NCI-H146 treated with DMSO at 0.1 percent for 48 hours (cell line): Measurements from ENCODE around the gene OR52K1.

ENCODE experiments used
- DNase-seq: peaks from one replicate; lab custom pipeline; 2025; ENCODE audit not compliant: unreplicated experiment; lab: John Stamatoyannopoulos, UW

OR52K1 gene

DNA sequence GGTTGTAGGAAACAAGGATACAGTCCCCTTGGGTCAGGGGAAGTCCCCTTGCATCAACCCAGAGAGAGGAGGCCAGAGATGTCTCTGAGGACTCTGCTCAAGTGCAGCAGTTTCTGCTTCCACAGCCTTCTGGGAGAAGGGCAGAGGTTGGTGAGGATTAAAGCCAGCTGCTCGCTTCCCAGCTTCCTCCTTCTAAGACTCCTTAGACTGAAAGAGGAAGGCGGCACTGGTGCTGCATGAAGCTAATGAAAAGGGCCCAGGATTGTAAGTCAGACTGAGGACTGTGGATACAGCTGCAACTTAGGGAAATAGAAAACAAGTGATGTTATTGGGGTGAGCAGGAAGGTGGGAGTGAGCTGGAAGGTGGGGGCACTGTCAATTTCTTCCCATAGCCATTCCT, at the start of gene OR52K1:
Gene OR52K1, plus strand, starts transcription at position 202 of the 400 bp plus-strand sequence. CDS start 6,255 bp downstream, outside the sequence.
- DNase-seq = no peak

DNA sequence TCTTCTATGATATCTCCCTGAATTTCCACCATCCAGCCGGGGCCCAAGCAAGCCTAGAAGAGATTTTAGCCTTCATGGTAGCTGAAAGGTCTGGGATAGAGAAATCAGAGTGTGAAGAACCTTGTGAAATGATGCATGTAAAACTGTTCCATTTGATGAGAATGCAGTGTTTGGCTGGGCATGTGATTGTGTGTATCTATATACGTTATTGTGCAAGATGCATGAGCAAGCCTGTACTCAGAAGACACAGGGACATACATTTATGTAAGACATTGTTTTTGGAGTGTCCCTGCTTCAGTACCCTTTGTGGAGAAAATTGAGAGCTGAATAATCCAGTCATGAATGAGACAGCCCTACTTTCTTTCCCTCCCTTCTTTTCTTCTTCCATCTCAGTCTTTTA, 48.6 kb upstream of the OR52K1 start:
- DNase-seq = no peak

DNA sequence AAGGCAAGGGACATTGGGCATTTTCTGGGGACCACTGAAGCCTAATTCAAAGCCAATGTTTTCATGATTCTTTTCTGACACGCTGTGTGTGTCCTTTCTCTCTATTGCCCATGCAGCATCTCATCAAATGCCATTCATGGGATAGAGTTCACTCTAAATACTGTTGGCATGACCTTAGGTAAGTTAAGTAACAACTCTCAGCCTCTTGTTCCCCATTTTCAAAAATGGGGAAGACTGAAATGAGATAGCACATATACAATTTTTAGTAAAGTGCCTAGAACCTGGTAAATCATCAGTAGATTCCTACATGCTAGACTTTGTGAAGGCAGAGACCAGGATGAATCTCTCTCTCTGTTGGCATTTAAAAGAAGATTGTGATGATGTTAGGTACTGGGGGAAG, 46.0 kb upstream of the OR52K1 start:
- no peak for DNase-seq

DNA sequence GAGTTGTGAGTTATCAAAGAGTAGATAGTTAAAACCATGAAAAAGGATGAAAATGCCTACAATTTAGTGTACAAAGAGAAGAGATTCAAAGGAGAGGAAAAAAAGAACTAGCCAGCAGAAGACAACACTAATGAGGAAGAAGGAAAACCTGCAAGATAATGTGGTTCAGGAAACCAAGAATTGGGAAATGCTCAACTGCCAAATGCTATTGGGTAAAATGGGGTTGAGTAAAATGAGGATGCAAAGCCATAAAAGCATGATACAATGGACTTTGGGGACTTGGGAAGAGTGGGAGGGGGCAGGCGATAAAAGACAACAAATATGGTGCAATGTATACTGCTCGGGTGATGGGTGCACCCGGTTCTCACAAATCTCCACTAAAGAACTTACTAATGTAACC, 40.9 kb upstream of the OR52K1 start:
- DNase-seq = no peak

DNA sequence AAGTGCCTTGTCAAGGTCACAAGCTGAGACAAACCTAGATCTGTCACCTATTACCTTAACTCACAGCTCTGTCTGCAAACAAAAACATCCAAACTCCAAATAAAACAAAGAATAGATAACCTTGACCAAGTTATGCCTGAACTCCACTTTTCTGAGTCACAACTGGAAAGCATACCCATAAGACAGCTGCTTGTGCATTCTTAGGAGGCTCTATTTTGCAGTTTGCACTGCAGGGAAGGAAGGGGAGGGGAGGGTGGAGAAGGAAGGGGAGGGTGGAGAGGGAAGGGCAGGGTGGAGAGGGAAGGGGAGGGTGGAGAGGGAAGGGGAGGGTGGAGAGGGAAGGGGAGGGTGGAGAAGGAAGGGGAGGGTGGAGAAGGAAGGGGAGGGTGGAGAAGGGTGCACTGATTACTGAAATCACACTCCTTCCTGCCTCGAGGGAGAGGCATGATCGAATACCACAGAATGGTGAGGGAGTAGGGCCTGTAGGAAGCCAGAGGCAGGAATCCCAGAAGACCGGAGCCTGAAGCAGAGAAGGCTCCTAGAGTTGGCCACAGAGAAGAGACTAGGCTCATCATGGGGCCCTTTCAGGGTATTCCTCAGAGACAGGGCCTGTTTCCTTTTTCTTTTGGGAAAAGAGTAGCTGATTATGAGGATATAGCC, 39.1 kb upstream of the OR52K1 start:
- DNase-seq = no peak

DNA sequence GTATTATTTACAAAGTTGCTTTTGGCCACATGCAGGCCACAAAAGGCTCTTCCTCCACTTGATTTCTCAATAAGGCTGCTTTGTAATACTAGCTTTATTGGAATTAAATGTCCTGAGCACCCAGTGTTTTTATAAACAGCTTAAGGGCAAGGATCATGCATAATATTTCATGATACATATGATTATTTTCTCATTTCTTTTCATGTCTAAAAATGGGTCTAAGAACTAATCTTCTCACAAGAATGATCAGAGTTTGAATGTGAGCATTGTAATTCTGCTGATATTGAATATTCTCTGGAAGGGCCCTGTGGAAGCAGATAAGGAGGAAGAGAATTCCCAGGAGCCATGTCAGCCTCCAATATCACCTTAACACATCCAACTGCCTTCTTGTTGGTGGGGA, 33.5 kb upstream of the OR52K1 start, which contains the start of gene OR52K2:
Gene OR52K2, plus strand, starts transcription at position 301 of the 400 bp plus-strand sequence. Its CDS starts 45 bp downstream, at position 346.
- no peak for DNase-seq

DNA sequence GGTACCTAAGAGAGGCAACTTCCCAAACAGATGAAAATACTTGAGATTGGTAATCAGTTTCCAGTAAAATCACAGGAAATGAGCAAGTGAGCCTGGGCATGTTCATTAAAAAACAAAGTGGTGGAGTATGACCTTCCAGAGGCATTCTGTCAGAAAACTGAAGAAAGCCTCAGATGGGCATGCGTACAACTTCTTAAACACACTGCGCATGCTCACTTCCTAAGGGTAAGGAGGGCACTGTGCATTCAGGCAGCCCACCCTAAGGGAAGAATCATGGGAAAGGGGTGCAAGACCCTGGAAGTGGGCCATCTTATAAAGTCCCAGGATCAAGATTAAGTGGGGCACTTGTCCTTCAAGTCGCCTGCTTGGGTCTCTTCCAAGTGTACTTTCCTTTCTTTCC, 29.3 kb upstream of the OR52K1 start:
- no peak for DNase-seq

DNA sequence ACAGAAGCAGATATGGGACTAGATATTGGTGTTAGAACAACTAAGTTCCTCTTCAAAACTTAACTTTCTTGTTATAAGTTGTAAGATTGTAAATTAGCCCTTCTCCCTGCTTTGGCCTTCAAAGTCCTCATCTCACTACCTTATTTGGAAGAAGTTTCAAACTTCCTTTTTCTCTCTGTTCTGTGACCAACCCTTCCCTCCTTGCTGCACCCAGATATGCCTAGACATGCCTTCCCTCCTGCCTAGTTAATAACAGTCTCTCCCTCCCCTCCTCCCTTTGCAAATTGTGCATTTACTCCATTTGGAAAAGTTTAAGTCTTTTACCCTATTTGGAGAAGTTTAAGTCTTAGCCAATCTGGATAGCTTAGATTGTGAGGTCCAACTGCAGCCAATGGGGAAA, 28.4 kb upstream of the OR52K1 start:
- DNase-seq = no peak

DNA sequence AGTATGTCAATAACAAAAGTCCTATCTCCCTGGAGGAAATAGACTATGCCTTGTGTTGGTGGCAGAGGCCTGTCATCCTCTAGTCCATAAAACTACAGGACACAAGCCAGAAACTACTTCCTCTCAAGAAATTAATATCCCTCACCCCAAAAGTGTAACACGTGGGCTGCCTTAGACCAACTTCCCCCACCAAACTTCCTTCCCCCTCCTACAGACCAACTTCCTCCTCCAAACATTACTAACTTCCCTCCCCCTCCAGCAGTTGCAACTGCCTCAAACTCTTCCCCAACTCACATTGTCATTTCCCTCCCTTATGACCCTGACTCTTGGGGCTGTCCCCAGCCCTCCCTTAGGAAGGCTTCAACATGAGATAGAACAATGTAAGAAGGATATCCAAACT, 27.0 kb upstream of the OR52K1 start:
- DNase-seq = no peak

DNA sequence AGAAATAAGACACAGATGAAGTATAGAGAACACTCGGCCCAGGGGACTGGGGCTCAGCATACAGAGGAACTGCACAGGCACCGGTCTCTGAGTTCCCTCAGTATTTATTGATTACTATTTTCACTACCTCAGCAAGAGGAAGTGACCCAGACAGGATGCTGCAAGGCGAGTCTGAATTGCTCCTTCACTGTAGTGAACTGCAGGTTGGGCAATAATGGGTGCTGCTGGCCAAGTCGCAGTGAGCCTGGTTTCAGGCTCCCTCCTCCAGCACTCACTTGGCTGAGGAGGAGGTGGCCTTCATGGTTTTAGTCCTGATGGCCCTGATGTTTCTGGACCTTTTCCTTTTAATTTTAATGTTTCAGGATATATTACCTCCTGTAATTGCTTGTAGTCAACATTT, 22.9 kb upstream of the OR52K1 start:
- DNase-seq = no peak

DNA sequence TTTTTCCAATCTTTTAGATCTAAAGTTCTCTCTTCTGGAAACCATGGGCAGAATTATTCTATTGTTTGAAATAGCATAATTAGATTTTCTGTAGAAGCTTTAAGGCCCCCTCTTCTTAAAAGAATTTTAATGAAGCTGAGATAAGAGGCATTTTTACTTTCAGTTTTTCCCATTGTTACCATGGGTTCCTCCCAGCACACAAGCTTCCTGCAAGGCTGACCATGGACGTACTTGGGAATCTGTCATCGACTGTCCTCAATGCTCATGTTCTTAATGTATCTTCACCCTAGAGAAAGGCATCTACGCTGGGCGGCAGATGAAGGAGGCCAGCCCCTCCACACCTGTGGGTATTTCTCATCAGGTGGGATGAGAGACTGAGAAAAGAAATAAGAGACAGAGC, 22.3 kb upstream of the OR52K1 start:
- no peak for DNase-seq

DNA sequence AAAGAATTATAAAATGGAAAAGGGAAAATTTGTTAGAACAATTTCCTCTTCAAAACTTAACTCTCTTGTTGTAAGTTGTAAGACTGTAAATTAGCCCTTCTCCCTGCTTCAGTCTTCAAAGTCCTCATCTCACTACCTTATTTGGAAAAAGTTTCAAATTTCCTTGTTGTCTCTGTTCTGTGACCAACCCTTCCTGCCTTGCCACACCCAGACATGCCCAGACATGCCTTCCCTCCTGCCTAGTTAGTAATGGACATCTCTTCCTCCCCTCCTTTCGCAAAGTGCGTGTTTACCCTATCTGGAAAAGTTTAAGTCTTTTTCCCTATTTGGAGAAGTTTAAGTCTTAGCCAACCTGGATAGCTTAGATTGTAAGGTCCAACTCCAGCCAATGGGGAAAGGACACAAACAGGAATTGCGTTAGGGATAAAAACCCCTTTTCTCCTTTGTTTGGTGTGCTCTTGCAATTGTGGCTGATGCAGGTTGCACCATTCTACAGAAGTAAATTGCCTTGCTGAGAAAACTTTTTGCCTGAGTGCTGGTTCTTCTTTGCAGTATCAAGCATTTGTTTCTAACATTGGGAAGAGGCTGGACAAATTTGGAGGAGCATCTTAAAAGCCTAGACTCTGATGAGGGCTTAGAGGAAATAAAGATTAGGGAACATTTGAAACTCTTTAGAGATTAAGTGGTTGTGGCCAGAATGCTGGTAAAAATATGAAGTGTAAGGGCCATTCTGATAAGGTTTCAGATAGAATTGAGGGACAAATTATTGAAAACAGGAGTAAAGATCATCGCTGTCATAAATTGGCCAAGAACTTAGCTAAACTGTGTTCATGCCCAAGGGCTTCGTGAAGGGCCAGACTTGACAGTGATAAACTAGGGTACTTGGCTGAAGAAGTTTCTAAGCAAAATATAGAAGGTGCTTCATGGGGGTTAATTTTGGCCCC, 18.0 kb upstream of the OR52K1 start:
- DNase-seq = no peak

DNA sequence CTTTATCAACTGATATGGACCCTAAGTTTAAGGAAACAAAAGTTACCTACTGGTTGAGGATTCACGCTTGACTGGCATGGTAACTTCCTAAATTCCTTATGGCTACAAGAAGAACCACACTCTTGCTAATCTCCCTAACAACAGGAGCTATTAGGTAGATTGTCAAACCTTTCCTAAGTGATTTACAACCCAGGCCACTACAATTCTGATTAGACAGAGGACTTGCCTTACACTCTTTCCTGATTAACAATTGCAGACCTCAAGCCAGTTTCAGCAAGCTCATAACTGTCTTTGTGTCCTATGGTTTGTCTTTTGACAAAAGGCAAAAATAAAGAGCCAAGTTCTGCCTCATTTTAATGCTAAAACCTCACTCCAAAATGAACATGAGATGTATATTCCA, 17.0 kb upstream of the OR52K1 start:
- DNase-seq = no peak

DNA sequence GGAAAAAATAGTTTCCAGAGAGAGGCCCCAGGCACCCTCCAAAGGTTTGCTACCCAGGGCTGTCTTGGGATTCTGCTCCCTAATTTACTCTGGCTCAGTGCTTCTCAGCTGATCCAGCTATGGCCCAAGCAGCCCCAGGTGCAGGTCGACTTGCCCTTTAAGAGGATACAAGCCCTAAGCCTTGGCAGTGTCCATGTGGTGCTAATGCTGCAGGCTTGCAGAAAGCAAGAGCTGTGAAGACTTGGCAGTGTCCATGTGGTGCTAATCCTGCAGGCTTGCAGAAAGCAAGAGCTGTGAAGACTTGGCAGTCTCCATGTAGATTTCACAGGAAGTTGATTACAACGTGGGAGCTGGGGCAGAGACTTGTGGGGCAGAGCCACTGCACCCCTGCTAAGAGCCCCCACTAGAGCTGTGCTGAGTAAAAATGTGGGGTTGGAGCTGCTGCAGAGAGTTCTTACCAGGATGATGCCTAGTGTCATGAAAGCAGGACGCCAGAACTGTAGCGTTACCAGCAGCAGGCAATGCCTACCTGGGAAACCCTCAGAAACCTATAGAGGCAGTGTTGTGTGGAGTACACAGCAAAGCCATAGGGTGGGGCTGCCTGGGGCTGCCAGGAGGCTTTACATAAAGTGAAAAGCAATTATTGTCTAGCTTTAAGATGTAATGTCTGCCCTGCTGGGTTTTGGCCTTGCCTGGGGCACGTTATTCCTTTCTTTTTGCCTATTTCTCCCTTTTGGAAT, 16.1 kb upstream of the OR52K1 start:
- DNase-seq = no peak

DNA sequence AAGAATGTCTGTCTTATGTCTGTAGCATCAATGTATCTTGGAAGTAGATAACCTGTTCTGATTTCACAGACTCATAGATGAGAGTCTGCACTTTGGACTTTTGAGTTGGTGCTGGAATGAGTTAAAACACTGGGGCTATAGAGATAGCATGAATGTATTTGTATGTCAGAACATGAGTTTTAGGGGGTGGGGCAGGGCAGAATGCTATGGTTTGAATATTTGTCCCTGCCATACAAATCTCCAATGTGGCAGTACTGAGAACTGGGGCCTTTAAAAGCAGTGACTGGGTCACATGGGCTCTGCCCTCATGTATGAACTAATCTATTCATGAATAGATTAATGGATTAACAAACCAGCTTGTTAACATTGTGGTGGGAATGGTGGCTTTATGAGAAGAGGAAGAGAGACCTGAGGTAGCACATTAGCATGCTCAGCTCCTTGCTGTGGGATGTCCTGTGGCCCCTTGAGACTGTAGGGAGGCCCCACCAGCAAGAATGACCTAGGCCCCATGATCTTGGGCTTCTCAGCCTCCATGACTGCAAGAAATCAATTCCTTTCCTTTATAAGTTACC, 15.5 kb upstream of the OR52K1 start:
- no peak for DNase-seq

DNA sequence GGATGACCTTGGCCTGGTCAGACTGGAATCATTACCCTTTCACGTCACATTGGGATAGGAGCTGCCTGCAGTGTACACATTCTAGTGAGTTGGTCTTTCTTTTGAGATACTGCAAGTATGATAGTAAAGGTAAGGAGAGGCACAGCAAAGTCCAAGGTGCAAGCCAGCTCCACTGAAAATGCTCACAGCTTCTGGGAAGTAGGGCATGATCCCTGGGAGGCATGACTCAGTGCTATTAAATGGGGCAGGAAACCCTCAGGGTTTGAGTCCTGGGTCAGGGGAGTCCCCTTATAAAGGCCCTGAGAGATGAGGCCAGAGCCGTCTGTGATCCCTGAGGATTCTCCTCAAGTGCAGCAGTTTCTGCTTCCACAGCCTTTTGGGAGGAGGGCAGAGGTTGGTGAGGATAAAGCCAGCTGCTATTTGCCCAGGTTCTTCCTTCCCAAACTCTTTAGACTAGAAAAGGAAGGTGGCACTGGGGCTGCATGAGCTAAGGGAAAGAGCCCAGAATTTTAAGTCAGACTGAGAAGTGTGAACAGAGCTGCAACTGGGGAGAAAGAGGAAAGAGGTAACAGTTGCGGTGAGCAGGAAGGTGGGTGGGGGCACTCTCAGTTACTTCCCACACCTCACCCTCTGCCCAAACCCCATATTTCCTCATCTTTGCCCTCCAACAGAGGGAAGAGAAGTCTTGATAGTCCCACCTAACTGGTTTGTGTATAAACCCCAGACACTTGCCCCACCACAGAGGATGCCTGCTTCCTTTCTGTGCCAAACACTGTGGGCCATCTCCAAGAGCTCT, 14.4 kb upstream of the OR52K1 start:
- DNase-seq = no peak

DNA sequence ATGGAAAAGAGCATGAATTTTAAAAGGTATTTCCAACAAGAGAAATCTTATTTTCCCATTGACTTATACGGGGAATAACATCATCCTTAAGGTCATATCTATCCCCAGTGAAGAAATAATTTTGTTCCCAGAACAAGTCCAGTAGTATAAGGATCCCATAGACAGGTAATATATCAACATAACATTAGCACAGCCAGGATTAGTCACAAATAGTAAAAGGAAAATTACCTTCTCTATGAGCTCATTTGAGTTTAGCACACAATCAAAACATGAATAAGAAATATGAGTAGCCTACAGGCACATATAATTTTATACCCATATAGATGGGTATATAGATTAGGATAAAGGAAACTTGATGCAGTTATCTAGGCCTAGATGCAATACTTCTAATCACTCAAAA, 2.8 kb upstream of the OR52K1 start:
- no peak for DNase-seq

DNA sequence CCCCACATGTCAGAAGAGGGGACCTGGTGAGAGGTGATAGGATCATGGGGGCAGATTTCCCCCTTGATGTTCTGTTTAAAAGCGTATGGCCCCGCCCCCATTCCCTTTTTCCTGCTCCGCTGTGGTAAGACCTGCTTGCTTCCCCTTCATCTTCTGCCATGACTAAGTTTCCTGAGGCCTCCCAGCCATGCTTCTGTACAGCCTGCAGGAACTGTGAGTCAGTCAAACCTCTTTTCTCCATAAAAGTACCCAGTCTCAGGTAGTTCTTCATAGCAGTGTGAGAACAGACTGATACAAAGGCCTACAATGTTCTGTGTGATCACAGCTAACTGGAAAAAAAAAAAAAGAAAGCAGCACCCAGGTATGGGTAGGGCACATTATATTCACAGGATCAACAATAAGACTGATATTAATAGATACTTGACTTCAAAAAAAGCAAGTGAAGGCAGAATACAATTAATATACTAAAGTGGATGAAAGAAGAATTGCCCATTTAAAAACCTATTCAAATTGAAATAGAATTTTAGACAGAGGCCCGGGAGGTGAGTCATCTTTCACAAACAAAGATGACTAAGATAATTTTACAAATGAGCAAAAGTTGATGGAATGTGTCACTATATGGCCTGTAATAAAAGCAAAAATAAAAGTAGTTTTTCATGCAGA, 1.7 kb upstream of the OR52K1 start:
- no peak for DNase-seq

DNA sequence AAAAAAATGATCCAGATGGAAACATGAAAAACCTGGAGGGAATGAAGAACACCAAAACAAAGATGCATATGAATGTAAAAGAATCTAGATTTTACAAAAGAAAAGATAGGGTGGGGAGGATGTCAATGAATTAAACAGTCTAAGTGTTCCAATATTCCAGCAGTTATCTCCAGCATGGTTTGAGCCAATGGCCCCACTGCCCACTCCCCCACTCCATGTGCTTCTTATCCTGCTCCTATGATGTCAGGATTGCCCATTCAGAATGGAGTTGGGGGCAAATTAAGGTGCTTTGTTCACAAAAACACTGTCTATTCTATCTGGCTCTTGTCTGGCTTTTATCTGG, 1.2 kb upstream of the OR52K1 start:
- no peak for DNase-seq

DNA sequence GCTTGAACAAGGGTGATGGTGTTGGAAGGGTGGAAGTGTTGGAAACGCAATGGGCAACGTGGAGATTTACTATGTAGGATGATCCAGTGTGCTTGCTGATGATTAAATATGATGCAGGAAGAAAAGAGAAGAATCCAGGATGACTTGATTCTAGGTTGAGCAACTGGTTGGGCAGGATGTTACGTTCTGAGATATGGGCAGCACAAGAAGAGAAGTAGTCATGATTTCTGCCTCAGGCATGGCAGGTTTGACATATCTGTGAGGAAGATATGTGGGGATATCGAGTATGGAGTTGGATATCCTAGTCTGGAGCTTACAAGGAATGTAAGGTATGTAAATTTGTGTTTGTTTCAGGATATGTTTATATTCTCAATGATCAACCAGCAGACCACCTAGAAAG, 1.9 kb downstream of the OR52K1 start:
- DNase-seq = no peak
